Activated CD8-positive, alpha-beta T cell treated with anti-CD3 and anti-CD28 coated beads for 36 hours (primary cell): Measurements from ENCODE around the gene ARF6. TPM values are rescaled to one million over a fixed set of nuclear protein-coding genes. Genes with fewer than 3 reads are reported as not detected.
"Not testable (repeated sequence)": the region's sequence is repeated elsewhere in the genome, so short reads cannot be mapped to it uniquely, and the experiment has no call there.

ENCODE experiments used
- ATAC-seq: fragments of 200-7000 bp; cut with Tn5 transposase; one replicate; pipeline ENCODE4 v1.10.0; 2021; ENCODE audit warnings: mild to moderate bottlenecking, moderate library complexity
- CTCF ChIA-PET: fragments of 350-600 bp; sonication (Branson Sonifier 250); formaldehyde crosslinking; loops from one replicate; lab custom pipeline; 2021; ENCODE audit warnings: antibody characterized with exemption; lab: Charles Lee
- POLR2A ChIA-PET: fragments of 350-600 bp; sonication (Branson Sonifier 250); formaldehyde crosslinking; loops from one replicate; lab custom pipeline; 2021; ENCODE audit warnings: antibody characterized with exemption; lab: Charles Lee
- DNase-seq: peaks from one replicate; pipeline ENCODE4 v3.0.0-alpha.2; 2020
- H3K27ac Mint-ChIP-seq: one replicate; pipeline ENCODE4 v1.8.0; 2021; ENCODE audit warnings: mild to moderate bottlenecking, mixed read lengths
- H3K27me3 Mint-ChIP-seq: one replicate; pipeline ENCODE4 v1.8.0; 2021; ENCODE audit warnings: mixed read lengths
- H3K36me3 Mint-ChIP-seq: one replicate; pipeline ENCODE4 v1.8.0; 2021; ENCODE audit warnings: low read depth, mixed read lengths
- H3K4me1 Mint-ChIP-seq: one replicate; pipeline ENCODE4 v1.8.0; 2021; ENCODE audit warnings: low read depth, mixed read lengths
- H3K4me3 Mint-ChIP-seq: one replicate; pipeline ENCODE4 v1.8.0; 2021; ENCODE audit warnings: mild to moderate bottlenecking, moderate library complexity, mixed read lengths
- H3K9me3 Mint-ChIP-seq: one replicate; pipeline ENCODE4 v1.8.0; 2021; ENCODE audit warnings: mixed read lengths
- CTCF ChIP-seq: fragments of 200-600 bp; IDR thresholded peaks from one replicate; pipeline ENCODE4 v1.8.0; 2022; ENCODE audit warnings: antibody characterized with exemption, mild to moderate bottlenecking
- intact Hi-C: fragments of 100-400 bp; cut with micrococcal nuclease; formaldehyde crosslinking; loops from one replicate; pipeline ENCODE4 v1.10.0; 2022
- total RNA-seq, 2 experiments: library from RNA; stranded (reverse); gene quantifications; one replicate each; pipeline ENCODE4 v1.2.3, GENCODE V29; 2021

ARF6 gene
- total RNA-seq, 2 experiments from 2014 or later, result 170 TPM

DNA sequence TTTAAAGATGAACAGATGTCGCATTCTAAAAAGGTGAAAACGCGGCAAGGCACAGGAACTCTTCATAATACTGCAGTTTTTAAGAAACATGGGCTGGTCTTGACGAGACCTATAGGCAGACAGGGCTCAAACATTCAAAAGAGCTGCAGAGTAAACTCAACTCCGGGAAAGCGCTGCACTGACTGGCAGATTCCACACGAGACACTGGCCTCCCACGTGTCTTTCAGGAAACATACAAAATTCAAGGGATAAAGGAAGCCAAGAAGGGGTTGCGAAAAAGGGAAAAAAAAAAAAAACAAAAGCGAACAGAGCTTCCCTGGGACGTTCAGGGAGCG, 614 bp upstream of the ARF6 start:
- intact Hi-C loops, result no loop called here
- peak overlapping the region; percentile 97 for H3K27ac Mint-ChIP-seq
- DNase-seq (peak; percentile 60), ATAC-seq (peak; percentile 9)
- peaks cover 55% of the 10 kb centered on the region for H3K36me3 Mint-ChIP-seq
- TF ChIP-seq CTCF, result no peak
- peak overlapping the region; percentile 88 for H3K4me3 Mint-ChIP-seq
- H3K27me3 Mint-ChIP-seq, result no peaks in the 10 kb centered on the region
- no peaks in the 10 kb centered on the region for H3K9me3 Mint-ChIP-seq
- peaks cover 4% of the 10 kb centered on the region for H3K4me1 Mint-ChIP-seq
- CTCF ChIA-PET, result interaction anchor here (0.8 to 3.2 kb wide), 6 partner anchors 12 to 212 kb away, joined by 4 to 15 read pairs (median 8); no protein-coding TSS in a partner anchor
- POLR2A ChIA-PET, result interaction anchor here (0.6 to 3.9 kb wide), 31 partner anchors 9 to 598 kb away, joined by 3 to 84 read pairs (median 6); partner anchors contain the start of genes KLHDC2, NEMF, RPS29 and VCPKMT

- no peaks in the 10 kb centered on the region for H3K27me3 Mint-ChIP-seq
- intact Hi-C loops, result loop anchor here (1.0 to 2.0 kb wide), 2 partner anchors 31 to 109 kb away; no protein-coding TSS in a partner anchor
- H3K4me3 Mint-ChIP-seq, result peak overlapping the region; percentile 88
- H3K9me3 Mint-ChIP-seq, result no peaks in the 10 kb centered on the region
- peaks cover 10% of the 10 kb centered on the region for H3K4me1 Mint-ChIP-seq
- ChIA-PET POLR2A (interaction anchor here (0.6 to 3.9 kb wide), 30 partner anchors 10 to 273 kb away, joined by 3 to 84 read pairs (median 6); partner anchors contain the start of genes MGAT2, NEMF, RPL36AL and VCPKMT), CTCF (interaction anchor here (1.2 to 2.4 kb wide), 4 partner anchors 24 to 169 kb away, joined by 3 to 14 read pairs (median 8); no protein-coding TSS in a partner anchor)
- peak overlapping the region; percentile 97 for H3K27ac Mint-ChIP-seq
- H3K36me3 Mint-ChIP-seq, result peaks cover 65% of the 10 kb centered on the region
- DNase-seq, result peak; percentile 95
- ATAC-seq, result peak; percentile 48
- no peak for TF ChIP-seq CTCF
These were observed 679 bp downstream of the ARF6 start for GRCh38 chr14:49893309-49894213.

DNA sequence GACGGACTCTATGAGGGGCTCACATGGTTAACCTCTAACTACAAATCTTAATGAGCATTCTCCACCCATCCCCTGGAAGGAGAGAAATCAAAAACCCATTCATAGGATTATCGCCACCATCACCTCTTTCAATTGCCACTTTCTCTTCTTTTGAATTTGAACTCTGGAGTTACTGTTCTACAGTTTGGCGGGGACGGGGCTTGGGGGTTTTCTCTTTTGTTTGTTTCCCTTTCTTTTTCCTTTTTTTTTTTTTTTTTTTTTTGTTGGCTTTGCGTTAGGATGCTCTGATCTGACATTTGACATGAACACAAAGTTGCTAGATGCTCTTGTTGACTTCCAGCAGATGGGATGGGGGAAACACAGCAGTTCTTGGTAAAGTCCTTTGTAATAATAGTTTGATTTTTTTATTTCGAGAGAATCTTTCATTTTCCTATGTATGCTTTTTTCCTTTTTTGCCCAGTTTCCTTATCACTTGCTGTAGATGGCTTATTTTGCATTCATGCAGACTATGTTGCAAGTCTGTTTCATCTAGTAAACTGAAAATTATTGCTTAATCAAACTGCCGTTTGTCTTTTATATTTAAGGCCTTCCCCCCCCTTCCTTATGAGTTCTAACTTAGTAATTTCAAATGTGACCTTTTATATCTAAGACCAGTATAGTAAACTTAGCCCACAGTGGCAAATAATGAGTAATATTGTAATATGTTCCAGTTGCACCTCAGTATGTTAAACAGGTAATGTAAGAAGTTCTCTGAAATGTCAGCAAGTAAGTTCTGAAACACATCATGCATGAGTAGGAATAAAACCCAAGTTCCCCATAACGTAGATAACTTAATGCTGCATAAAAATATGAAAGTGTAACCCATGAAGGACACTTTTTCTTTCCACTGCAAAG, 1.6 kb downstream of the ARF6 start:
- not testable (repeated sequence) for DNase-seq, H3K27me3 Mint-ChIP-seq, H3K9me3 Mint-ChIP-seq
- intact Hi-C loops, result loop anchor here (1.0 to 5.0 kb wide), 4 partner anchors 32 to 188 kb away; no protein-coding TSS in a partner anchor
- CTCF ChIA-PET, result interaction anchor here (0.9 to 1.6 kb wide), 3 partner anchors 29 to 144 kb away, joined by 3 to 4 read pairs (median 3); no protein-coding TSS in a partner anchor
- H3K27ac Mint-ChIP-seq, result peak overlapping the region; percentile 97
- peaks cover 16% of the 10 kb centered on the region for H3K4me1 Mint-ChIP-seq
- H3K4me3 Mint-ChIP-seq, result peak overlapping the region; percentile 88
- POLR2A ChIA-PET, result interaction anchor here (0.6 to 3.9 kb wide), 25 partner anchors 11 to 273 kb away, joined by 3 to 84 read pairs (median 13); partner anchors contain the start of genes MGAT2, NEMF and RPL36AL
- peak; percentile 13 for ATAC-seq
- peaks cover 69% of the 10 kb centered on the region for H3K36me3 Mint-ChIP-seq

DNA sequence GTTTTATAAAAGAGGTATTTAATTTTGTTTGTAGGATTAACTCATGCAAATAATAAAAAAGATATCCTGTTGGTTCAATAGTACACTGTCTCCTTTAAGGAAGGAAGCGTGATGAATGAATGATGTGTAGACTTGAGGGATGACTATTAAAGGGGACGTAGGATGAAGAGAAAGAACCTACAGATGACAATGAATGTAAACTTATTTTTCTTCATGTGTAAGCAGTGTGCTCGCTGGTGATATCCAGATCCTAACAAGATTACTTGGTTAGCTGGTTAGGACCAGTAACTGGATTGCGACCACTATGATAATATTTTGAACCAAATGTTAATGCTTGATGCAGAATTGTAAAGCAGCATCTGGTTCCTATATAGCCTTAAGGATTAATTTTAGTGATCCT, 2.6 kb downstream of the ARF6 start:
- Mint-ChIP-seq H3K36me3 (peaks cover 72% of the 10 kb centered on the region), H3K4me3 (peak overlapping the region; percentile 88), H3K27me3 (no peaks in the 10 kb centered on the region), H3K4me1 (peaks cover 20% of the 10 kb centered on the region), H3K27ac (peak overlapping the region; percentile 97), H3K9me3 (no peaks in the 10 kb centered on the region)
- intact Hi-C loops, result loop anchor here (2.0 to 5.0 kb wide), 3 partner anchors 33 to 187 kb away; no protein-coding TSS in a partner anchor
- CTCF ChIA-PET, result interaction anchor here (0.9 to 1.6 kb wide), 6 partner anchors 30 to 167 kb away, joined by 3 to 5 read pairs (median 4); no protein-coding TSS in a partner anchor
- POLR2A ChIA-PET, result interaction anchor here (0.9 to 1.9 kb wide), 15 partner anchors 27 to 1966 kb away, joined by 3 to 55 read pairs (median 6); no protein-coding TSS in a partner anchor
- ATAC-seq (no peak), DNase-seq (no peak)
- TF ChIP-seq CTCF, result no peak

DNA sequence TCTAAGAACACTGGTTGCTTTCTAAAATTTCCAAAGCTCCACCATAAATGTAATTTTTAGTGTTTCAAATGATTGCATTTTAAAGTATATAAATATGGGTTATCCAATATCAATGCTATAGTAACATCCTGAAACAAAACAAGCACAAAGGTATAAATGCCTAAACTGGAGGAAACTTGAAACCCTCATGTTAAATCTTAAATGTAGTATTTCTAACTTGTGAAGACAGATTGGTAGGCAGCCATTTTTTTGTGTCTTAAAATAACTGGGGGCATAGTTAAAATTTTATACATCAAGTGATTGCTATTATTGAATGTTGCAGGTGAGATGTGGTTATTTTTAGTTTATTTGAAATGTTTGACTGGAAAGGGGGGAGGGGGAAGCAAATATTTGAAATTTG, 3.4 kb downstream of the ARF6 start:
- ChIA-PET POLR2A (interaction anchor here (0.9 to 1.9 kb wide), 14 partner anchors 28 to 1965 kb away, joined by 3 to 55 read pairs (median 6); no protein-coding TSS in a partner anchor), CTCF (interaction anchor here (1.1 to 1.6 kb wide), 4 partner anchors 32 to 166 kb away, joined by 4 to 5 read pairs (median 4); no protein-coding TSS in a partner anchor)
- peak overlapping the region; percentile 97 for H3K27ac Mint-ChIP-seq
- peaks cover 20% of the 10 kb centered on the region for H3K4me1 Mint-ChIP-seq
- H3K27me3 Mint-ChIP-seq, H3K9me3 Mint-ChIP-seq, DNase-seq, ATAC-seq: not testable (repeated sequence)
- peaks cover 66% of the 10 kb centered on the region for H3K36me3 Mint-ChIP-seq
- H3K4me3 Mint-ChIP-seq, result peak overlapping the region; percentile 88
- intact Hi-C loops, result loop anchor here (1.0 to 5.0 kb wide), 3 partner anchors 28 to 186 kb away; no protein-coding TSS in a partner anchor
